ENCODE measurements around the gene SLC34A1. TPM values are rescaled to one million over a fixed set of nuclear protein-coding genes. Genes with fewer than 3 reads are reported as not detected.
A peak's percentile ranks its signal among the peaks of the same experiment; 100 is the strongest.

Gene SLC34A1
- not detected for polyA plus RNA-seq (2013)

GRCh38 chr5:177384134-177384533 lies at the start of gene SLC34A1:
TSS of gene SLC34A1 (plus strand) at chr5:177384434. CDS start at chr5:177385742, 1,308 bp downstream.
- DNase-seq, result no peak
- CTCF ChIA-PET, result interaction anchor here (0.8 to 14.2 kb wide), 14 partner anchors 8 to 124 kb away, joined by 3 to 265 read pairs (median 10); partner anchors contain the start of gene PRR7
- H3K9me3 ChIP-seq (ENCODE audit: control extremely low read depth in 1 of 5, control insufficient read depth in 4 of 5, insufficient read depth in 2 of 5, low read depth in 1 of 5, low read length in 4 of 5), result no peaks in the 10 kb centered on the region
- no peaks in the 10 kb centered on the region for H3K36me3 ChIP-seq (ENCODE audit: control insufficient read depth in 4 of 4, insufficient read depth in 4 of 4, low read length in 3 of 4)
- H3K4me1 ChIP-seq (ENCODE audit: control extremely low read depth in 1 of 4, control insufficient read depth in 4 of 4, insufficient read depth in 4 of 4, low read length in 3 of 4), result peaks cover 5 to 36% (median 27%) of the 10 kb centered on the region in 4 experiments
- H3K4me3 ChIP-seq (ENCODE audit: control insufficient read depth in 1 of 7, extremely low read depth in 1 of 7, insufficient read depth in 4 of 7, low read depth in 2 of 7, low read length in 6 of 7), result no peak within 1 kb of the TSS
- POLR2A ChIA-PET, result interaction anchor here (1.1 kb wide), 1 partner anchor 71 kb away, joined by 4 read pairs; no protein-coding TSS in a partner anchor
- no peak within 1 kb of the TSS for H3K27ac ChIP-seq (ENCODE audit: insufficient read depth in 1 of 2, low read depth in 1 of 2, low read length in 2 of 2, poor library complexity in 1 of 2, severe bottlenecking in 2 of 2)
- no peaks in the 10 kb centered on the region for H3K27me3 ChIP-seq (replicated peaks in 2 of 5; ENCODE audit: control insufficient read depth in 4 of 5, insufficient read depth in 5 of 5, low read length in 4 of 5)
- WGBS (ENCODE audit: insufficient coverage), result 96% methylated on average over 4 of the region's 4 CpGs

- no peak for DNase-seq
- Histone ChIP-seq H3K36me3 (ENCODE audit: control insufficient read depth in 4 of 4, insufficient read depth in 4 of 4, low read length in 3 of 4) (peaks cover 2 to 85% (median 58%) of the 10 kb centered on the region in 4 experiments), H3K4me1 (ENCODE audit: control extremely low read depth in 1 of 4, control insufficient read depth in 4 of 4, insufficient read depth in 4 of 4, low read length in 3 of 4) (peaks cover 9 to 38% (median 35%) of the 10 kb centered on the region in 4 experiments), H3K4me3 (ENCODE audit: control insufficient read depth in 1 of 7, extremely low read depth in 1 of 7, insufficient read depth in 4 of 7, low read depth in 2 of 7, low read length in 6 of 7) (no peak overlapping the region), H3K9me3 (ENCODE audit: control extremely low read depth in 1 of 5, control insufficient read depth in 4 of 5, insufficient read depth in 2 of 5, low read depth in 1 of 5, low read length in 4 of 5) (no peaks in the 10 kb centered on the region), H3K27ac (ENCODE audit: insufficient read depth in 1 of 2, low read depth in 1 of 2, low read length in 2 of 2, poor library complexity in 1 of 2, severe bottlenecking in 2 of 2) (no peak overlapping the region), H3K27me3 (replicated peaks in 2 of 5; ENCODE audit: control insufficient read depth in 4 of 5, insufficient read depth in 5 of 5, low read length in 4 of 5) (no peaks in the 10 kb centered on the region)
- ChIA-PET CTCF (interaction anchor here (0.8 to 10.2 kb wide), 27 partner anchors 9 to 222 kb away, joined by 3 to 162 read pairs (median 5); partner anchors contain the start of genes MXD3, PRELID1, RAB24 and RGS14), POLR2A (no interaction called here)
- 98% methylated on average over 17 of the region's 21 CpGs for WGBS (ENCODE audit: insufficient coverage)
Observed at GRCh38 chr5:177334781-177335700, 49.2 kb upstream of the SLC34A1 start.

GRCh38 chr5:177335701-177336065 lies 48.6 kb upstream of the SLC34A1 start:
- ChIA-PET CTCF (interaction anchor here (0.8 to 10.2 kb wide), 23 partner anchors 8 to 222 kb away, joined by 3 to 162 read pairs (median 5); partner anchors contain the start of genes MXD3, PRELID1 and RAB24), POLR2A (no interaction called here)
- Histone ChIP-seq H3K4me1 (ENCODE audit: control extremely low read depth in 1 of 4, control insufficient read depth in 4 of 4, insufficient read depth in 4 of 4, low read length in 3 of 4) (peaks cover 6 to 32% (median 28%) of the 10 kb centered on the region in 4 experiments), H3K27me3 (replicated peaks in 2 of 5; ENCODE audit: control insufficient read depth in 4 of 5, insufficient read depth in 5 of 5, low read length in 4 of 5) (no peaks in the 10 kb centered on the region), H3K4me3 (ENCODE audit: control insufficient read depth in 1 of 7, extremely low read depth in 1 of 7, insufficient read depth in 4 of 7, low read depth in 2 of 7, low read length in 6 of 7) (no peak overlapping the region), H3K36me3 (ENCODE audit: control insufficient read depth in 4 of 4, insufficient read depth in 4 of 4, low read length in 3 of 4) (peaks cover 2 to 81% (median 56%) of the 10 kb centered on the region in 4 experiments), H3K27ac (ENCODE audit: insufficient read depth in 1 of 2, low read depth in 1 of 2, low read length in 2 of 2, poor library complexity in 1 of 2, severe bottlenecking in 2 of 2) (no peak overlapping the region), H3K9me3 (ENCODE audit: control extremely low read depth in 1 of 5, control insufficient read depth in 4 of 5, insufficient read depth in 2 of 5, low read depth in 1 of 5, low read length in 4 of 5) (no peaks in the 10 kb centered on the region)
- WGBS (ENCODE audit: insufficient coverage), result 99% methylated on average over 7 of the region's 7 CpGs
- DNase-seq, result no peak

GRCh38 chr5:177336112-177336511 lies 48.1 kb upstream of the SLC34A1 start:
- POLR2A ChIA-PET, result no interaction called here
- H3K27me3 ChIP-seq (replicated peaks in 2 of 5; ENCODE audit: control insufficient read depth in 4 of 5, insufficient read depth in 5 of 5, low read length in 4 of 5), result no peaks in the 10 kb centered on the region
- DNase-seq, result peak; percentile 83 to 90 (median 89)
- H3K27ac ChIP-seq (ENCODE audit: insufficient read depth in 1 of 2, low read depth in 1 of 2, low read length in 2 of 2, poor library complexity in 1 of 2, severe bottlenecking in 2 of 2), result no peak overlapping the region
- no peak overlapping the region for H3K4me3 ChIP-seq (ENCODE audit: control insufficient read depth in 1 of 7, extremely low read depth in 1 of 7, insufficient read depth in 4 of 7, low read depth in 2 of 7, low read length in 6 of 7)
- H3K36me3 ChIP-seq (ENCODE audit: control insufficient read depth in 4 of 4, insufficient read depth in 4 of 4, low read length in 3 of 4), result peaks cover 2 to 77% (median 56%) of the 10 kb centered on the region in 4 experiments
- CTCF ChIA-PET, result interaction anchor here (0.8 to 10.2 kb wide), 23 partner anchors 8 to 223 kb away, joined by 3 to 162 read pairs (median 5); partner anchors contain the start of genes MXD3, PRELID1 and RAB24
- H3K4me1 ChIP-seq (ENCODE audit: control extremely low read depth in 1 of 4, control insufficient read depth in 4 of 4, insufficient read depth in 4 of 4, low read length in 3 of 4), result peaks cover 6 to 27% (median 24%) of the 10 kb centered on the region in 4 experiments
- 61% methylated on average over 12 of the region's 12 CpGs for WGBS (ENCODE audit: insufficient coverage)
- H3K9me3 ChIP-seq (ENCODE audit: control extremely low read depth in 1 of 5, control insufficient read depth in 4 of 5, insufficient read depth in 2 of 5, low read depth in 1 of 5, low read length in 4 of 5), result no peaks in the 10 kb centered on the region

- CTCF ChIA-PET, result interaction anchor here (0.8 to 10.2 kb wide), 16 partner anchors 9 to 67 kb away, joined by 3 to 162 read pairs (median 6); partner anchors contain the start of gene RGS14
- POLR2A ChIA-PET, result no interaction called here
- Histone ChIP-seq H3K27ac (ENCODE audit: insufficient read depth in 1 of 2, low read depth in 1 of 2, low read length in 2 of 2, poor library complexity in 1 of 2, severe bottlenecking in 2 of 2) (no peak overlapping the region), H3K36me3 (ENCODE audit: control insufficient read depth in 4 of 4, insufficient read depth in 4 of 4, low read length in 3 of 4) (peaks cover 6 to 82% (median 61%) of the 10 kb centered on the region in 4 experiments), H3K4me3 (ENCODE audit: control insufficient read depth in 1 of 7, extremely low read depth in 1 of 7, insufficient read depth in 4 of 7, low read depth in 2 of 7, low read length in 6 of 7) (no peak overlapping the region), H3K9me3 (ENCODE audit: control extremely low read depth in 1 of 5, control insufficient read depth in 4 of 5, insufficient read depth in 2 of 5, low read depth in 1 of 5, low read length in 4 of 5) (no peaks in the 10 kb centered on the region), H3K27me3 (replicated peaks in 2 of 5; ENCODE audit: control insufficient read depth in 4 of 5, insufficient read depth in 5 of 5, low read length in 4 of 5) (no peaks in the 10 kb centered on the region), H3K4me1 (ENCODE audit: control extremely low read depth in 1 of 4, control insufficient read depth in 4 of 4, insufficient read depth in 4 of 4, low read length in 3 of 4) (peaks cover 6 to 20% (median 17%) of the 10 kb centered on the region in 4 experiments)
- no peak for DNase-seq
- 97% methylated on average over 28 of the region's 36 CpGs for WGBS (ENCODE audit: insufficient coverage)
Observed at GRCh38 chr5:177336603-177337494, 47.4 kb upstream of the SLC34A1 start.

GRCh38 chr5:177338251-177339106 lies 45.8 kb upstream of the SLC34A1 start:
- Histone ChIP-seq H3K27ac (ENCODE audit: insufficient read depth in 1 of 2, low read depth in 1 of 2, low read length in 2 of 2, poor library complexity in 1 of 2, severe bottlenecking in 2 of 2) (no peak overlapping the region), H3K36me3 (ENCODE audit: control insufficient read depth in 4 of 4, insufficient read depth in 4 of 4, low read length in 3 of 4) (peaks cover 6 to 75% (median 63%) of the 10 kb centered on the region in 4 experiments), H3K27me3 (replicated peaks in 2 of 5; ENCODE audit: control insufficient read depth in 4 of 5, insufficient read depth in 5 of 5, low read length in 4 of 5) (no peaks in the 10 kb centered on the region), H3K4me1 (ENCODE audit: control extremely low read depth in 1 of 4, control insufficient read depth in 4 of 4, insufficient read depth in 4 of 4, low read length in 3 of 4) (peaks cover 0 to 6% (median 4%) of the 10 kb centered on the region in 4 experiments), H3K9me3 (ENCODE audit: control extremely low read depth in 1 of 5, control insufficient read depth in 4 of 5, insufficient read depth in 2 of 5, low read depth in 1 of 5, low read length in 4 of 5) (no peaks in the 10 kb centered on the region), H3K4me3 (ENCODE audit: control insufficient read depth in 1 of 7, extremely low read depth in 1 of 7, insufficient read depth in 4 of 7, low read depth in 2 of 7, low read length in 6 of 7) (no peak overlapping the region)
- CTCF ChIA-PET, result interaction anchor here (0.9 to 10.2 kb wide), 6 partner anchors 12 to 29 kb away, joined by 3 to 162 read pairs (median 5); partner anchors contain the start of genes LMAN2 and RGS14
- POLR2A ChIA-PET, result no interaction called here
- WGBS (ENCODE audit: insufficient coverage), result 94% methylated on average over 21 of the region's 22 CpGs
- DNase-seq, result no peak
